Measurements from ENCODE around the gene RRH.

DNA sequence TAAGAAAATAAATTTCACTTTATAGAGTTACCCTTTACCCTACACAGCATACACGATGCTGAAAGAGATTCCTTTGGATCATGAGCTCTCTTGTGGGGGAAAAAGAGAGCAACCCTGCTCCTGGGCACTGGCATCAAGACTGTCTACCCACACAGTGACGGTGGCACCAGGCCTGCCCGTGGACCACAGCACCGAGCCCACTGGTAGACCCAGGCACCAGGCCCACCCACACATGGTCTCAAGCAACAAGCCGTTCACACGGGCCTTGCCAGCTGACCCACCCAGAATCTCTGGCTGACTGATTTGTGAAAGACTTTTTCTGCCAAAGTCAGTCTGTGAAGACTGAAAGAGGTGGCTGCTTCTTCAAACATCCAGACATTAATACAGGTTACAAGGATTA lies 32.7 kb upstream of the RRH start:
- TF ChIP-seq, protein P1, sequence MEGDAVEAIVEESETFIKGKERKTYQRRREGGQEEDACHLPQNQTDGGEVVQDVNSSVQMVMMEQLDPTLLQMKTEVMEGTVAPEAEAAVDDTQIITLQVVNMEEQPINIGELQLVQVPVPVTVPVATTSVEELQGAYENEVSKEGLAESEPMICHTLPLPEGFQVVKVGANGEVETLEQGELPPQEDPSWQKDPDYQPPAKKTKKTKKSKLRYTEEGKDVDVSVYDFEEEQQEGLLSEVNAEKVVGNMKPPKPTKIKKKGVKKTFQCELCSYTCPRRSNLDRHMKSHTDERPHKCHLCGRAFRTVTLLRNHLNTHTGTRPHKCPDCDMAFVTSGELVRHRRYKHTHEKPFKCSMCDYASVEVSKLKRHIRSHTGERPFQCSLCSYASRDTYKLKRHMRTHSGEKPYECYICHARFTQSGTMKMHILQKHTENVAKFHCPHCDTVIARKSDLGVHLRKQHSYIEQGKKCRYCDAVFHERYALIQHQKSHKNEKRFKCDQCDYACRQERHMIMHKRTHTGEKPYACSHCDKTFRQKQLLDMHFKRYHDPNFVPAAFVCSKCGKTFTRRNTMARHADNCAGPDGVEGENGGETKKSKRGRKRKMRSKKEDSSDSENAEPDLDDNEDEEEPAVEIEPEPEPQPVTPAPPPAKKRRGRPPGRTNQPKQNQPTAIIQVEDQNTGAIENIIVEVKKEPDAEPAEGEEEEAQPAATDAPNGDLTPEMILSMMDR (IDR thresholded peaks at IDR 0.05) = no peak
- no peak for TF ChIP-seq POLR2A (IDR thresholded peaks at IDR 0.05)

Data from lower leg skin (tissue), 3 donors.